H1 (cell line): ENCODE measurements around the gene NXPH4. TPM values are rescaled to one million over a fixed set of nuclear protein-coding genes. Genes with fewer than 3 reads are reported as not detected.

ENCODE experiments used
- CTCF ChIA-PET: fragments of 300-600 bp; sonication (Branson Sonifier 250); formaldehyde crosslinking; loops from one replicate; lab custom pipeline; 2021; ENCODE audit not compliant: partially characterized antibody; lab: Charles Lee
- POLR2A ChIA-PET: fragments of 300-600 bp; sonication (Branson Sonifier 250); formaldehyde crosslinking; loops from one replicate; lab custom pipeline; 2021; ENCODE audit warnings: inconsistent platforms; ENCODE audit not compliant: partially characterized antibody; lab: Charles Lee
- DNase-seq, 2 experiments: peaks; one replicate each; pipeline versions ENCODE4 v3.0.0 to v3.0.0-alpha.2; 2010 to 2022; ENCODE audit warnings: low spot score in 2 of 2, low read depth in 1 of 2, mixed read lengths in 1 of 2
- FAIRE-seq: peaks from 2 replicates; lab custom pipeline; 2011; peaks lifted over from hg19 to GRCh38; lab: Jason Lieb, UNC
- H2AFZ ChIP-seq: 2 replicates; pipeline ENCODE4 v1.8.1; 2012; ENCODE audit warnings: low read length, inconsistent platforms
- H2AK5ac ChIP-seq: 2 replicates; pipeline ENCODE4 v1.6.1; 2013; ENCODE audit warnings: low read depth, low read length
- H2BK120ac ChIP-seq: replicated peaks from 2 replicates; pipeline ENCODE3; 2013; ENCODE audit warnings: low read depth, low read length, inconsistent platforms
- H2BK12ac ChIP-seq: 2 replicates; pipeline ENCODE4 v1.6.1; 2013; ENCODE audit warnings: low read depth, low read length
- H2BK15ac ChIP-seq: 2 replicates; pipeline ENCODE4 v1.6.1; 2013; ENCODE audit warnings: low read length
- H2BK20ac ChIP-seq: 2 replicates; pipeline ENCODE4 v1.6.1; 2013; ENCODE audit warnings: low read length
- H2BK5ac ChIP-seq: 2 replicates; pipeline ENCODE4 v1.6.1; 2013; ENCODE audit warnings: low read depth, low read length
- H3K14ac ChIP-seq: 2 replicates; pipeline ENCODE4 v1.6.1; 2013; ENCODE audit warnings: inconsistent platforms; ENCODE audit not compliant: insufficient read length
- H3K18ac ChIP-seq: 2 replicates; pipeline ENCODE4 v1.6.1; 2013; ENCODE audit warnings: low read length; ENCODE audit errors: extremely low read depth
- H3K23ac ChIP-seq: 2 replicates; pipeline ENCODE4 v1.6.1; 2013; ENCODE audit warnings: inconsistent platforms; ENCODE audit not compliant: insufficient read length
- H3K23me2 ChIP-seq: 2 replicates; pipeline ENCODE4 v1.6.1; 2013; ENCODE audit warnings: low read depth, low read length
- H3K27ac ChIP-seq: 2 replicates; pipeline ENCODE4 v1.6.1; 2011; ENCODE audit warnings: low read depth, low read length, inconsistent platforms
- H3K27me3 ChIP-seq, 4 experiments: replicated peaks in 1 of 4; 1 replicate in 1 of 4; 2 replicates in 3 of 4; pipeline versions ENCODE4 v1.6.1 to v1.8.1; 2011 to 2013; ENCODE audit warnings: low read length in 3 of 4, mild to moderate bottlenecking in 3 of 4, inconsistent platforms in 2 of 4, mixed read lengths in 2 of 4, moderate library complexity in 1 of 4; ENCODE audit not compliant: control insufficient read depth in 3 of 4, insufficient read depth in 3 of 4; ENCODE audit errors: extremely low read depth in 1 of 4
- H3K36me3 ChIP-seq, 4 experiments: 2 replicates each; pipeline versions ENCODE4 v1.6.1 to v1.8.1; 2011 to 2013; ENCODE audit warnings: mild to moderate bottlenecking in 4 of 4, low read length in 3 of 4, moderate library complexity in 2 of 4, control low read depth in 1 of 4, inconsistent platforms in 1 of 4; ENCODE audit not compliant: insufficient read depth in 4 of 4, control insufficient read depth in 2 of 4
- H3K4ac ChIP-seq: replicated peaks from 2 replicates; pipeline ENCODE3; 2013; ENCODE audit warnings: low read length, low read depth, mixed read lengths, inconsistent platforms; ENCODE audit not compliant: insufficient read length
- H3K4me1 ChIP-seq, 4 experiments: replicated peaks in 1 of 4; 1 replicate in 1 of 4; 2 replicates in 3 of 4; pipeline versions ENCODE4 v1.6.1 to v1.8.1; 2011 to 2013; ENCODE audit warnings: low read length in 3 of 4, inconsistent platforms in 2 of 4, mixed read lengths in 1 of 4; ENCODE audit not compliant: insufficient read depth in 4 of 4, control insufficient read depth in 3 of 4
- H3K4me2 ChIP-seq, 2 experiments: 2 replicates each; pipeline versions ENCODE4 v1.6.1 to v1.8.1; 2011 to 2013; ENCODE audit warnings: low read depth in 2 of 2, low read length in 2 of 2, control low read depth in 1 of 2, inconsistent platforms in 1 of 2, mild to moderate bottlenecking in 1 of 2; ENCODE audit not compliant: insufficient read depth in 1 of 2
- H3K4me3 ChIP-seq, 4 experiments: fragments of 200-600, 300-600 bp in 1 of 4; sonication (generic), shearing (Covaris generic), sonication (Bioruptor Twin) in 1 of 4; 2 replicates each; pipeline versions ENCODE4 v1.5.1 to v1.8.1; 2011 to 2016; ENCODE audit warnings: low read length in 4 of 4, low read depth in 3 of 4, control low read depth in 2 of 4, inconsistent platforms in 2 of 4, mild to moderate bottlenecking in 2 of 4, mixed read lengths in 1 of 4, moderate library complexity in 1 of 4; ENCODE audit not compliant: insufficient read depth in 2 of 4; ENCODE audit errors: extremely low read depth in 1 of 4
- H3K56ac ChIP-seq: replicated peaks from 2 replicates; pipeline ENCODE3; 2013; ENCODE audit warnings: low read depth, mild to moderate bottlenecking, mixed read lengths, low read length, inconsistent platforms; ENCODE audit not compliant: insufficient read length
- H3K79me1 ChIP-seq: 2 replicates; pipeline ENCODE4 v1.6.1; 2013; ENCODE audit warnings: low read depth, low read length, control low read depth
- H3K79me2 ChIP-seq, 2 experiments: 2 replicates each; pipeline versions ENCODE4 v1.6.1 to v1.8.1; 2012 to 2013; ENCODE audit warnings: low read length in 2 of 2, mild to moderate bottlenecking in 2 of 2, inconsistent platforms in 1 of 2; ENCODE audit not compliant: insufficient read depth in 2 of 2, control insufficient read depth in 1 of 2
- H3K9ac ChIP-seq, 4 experiments: replicated peaks in 1 of 4; 1 replicate in 1 of 4; 2 replicates in 3 of 4; pipeline versions ENCODE4 v1.6.1 to v1.8.1; 2011 to 2013; ENCODE audit warnings: low read depth in 3 of 4, low read length in 3 of 4, control low read depth in 2 of 4, mild to moderate bottlenecking in 2 of 4, moderate library complexity in 2 of 4, inconsistent platforms in 1 of 4; ENCODE audit errors: extremely low read depth in 1 of 4
- H3K9me3 ChIP-seq, 2 experiments: 2 replicates each; pipeline versions ENCODE4 v1.6.1 to v1.8.1; 2012 to 2013; ENCODE audit warnings: mild to moderate bottlenecking in 2 of 2, moderate library complexity in 2 of 2, control low read depth in 1 of 2, inconsistent platforms in 1 of 2, low read depth in 1 of 2, low read length in 1 of 2, mixed read lengths in 1 of 2; ENCODE audit not compliant: insufficient read depth in 2 of 2
- H4K20me1 ChIP-seq, 2 experiments: replicated peaks in 1 of 2; 2 replicates each; pipeline versions ENCODE3 to v1.8.1; 2011 to 2013; ENCODE audit warnings: inconsistent platforms in 2 of 2, low read length in 2 of 2, mild to moderate bottlenecking in 1 of 2; ENCODE audit not compliant: insufficient read depth in 2 of 2, control insufficient read depth in 1 of 2
- H4K5ac ChIP-seq: 2 replicates; pipeline ENCODE4 v1.6.1; 2013; ENCODE audit warnings: low read length, low read depth, mixed read lengths, inconsistent platforms; ENCODE audit not compliant: insufficient read length
- H4K8ac ChIP-seq: 2 replicates; pipeline ENCODE4 v1.8.0; 2013; ENCODE audit warnings: mild to moderate bottlenecking, moderate library complexity, low read length, inconsistent platforms; ENCODE audit not compliant: insufficient read depth; ENCODE audit errors: extremely low read depth
- H4K91ac ChIP-seq: replicated peaks from 2 replicates; pipeline ENCODE3; 2013; ENCODE audit warnings: low read length, mixed read lengths, inconsistent platforms; ENCODE audit not compliant: insufficient read length
- BACH1 ChIP-seq: IDR thresholded peaks from 2 replicates; pipeline ENCODE4 v1.6.1; 2012; ENCODE audit warnings: low read length, improper control_type of control experiment
- CTCF ChIP-seq, 3 experiments: IDR thresholded peaks; 1 replicate in 2 of 3; 2 replicates in 1 of 3; pipeline versions ENCODE4 v1.5.1 to v1.6.1; 2011; ENCODE audit warnings: low read length in 3 of 3, mild to moderate bottlenecking in 3 of 3, inconsistent platforms in 2 of 3, low read depth in 1 of 3, moderate library complexity in 1 of 3; ENCODE audit not compliant: insufficient read depth in 1 of 3; ENCODE audit errors: control extremely low read depth in 1 of 3
- JUND ChIP-seq: IDR thresholded peaks from 2 replicates; pipeline ENCODE4 v1.6.1; 2011; ENCODE audit warnings: mild to moderate bottlenecking, improper control_type of control experiment, low read length
- NANOG ChIP-seq: IDR thresholded peaks from 2 replicates; pipeline ENCODE4 v1.6.1; 2011; ENCODE audit warnings: low read length, low read depth, mild to moderate bottlenecking, inconsistent platforms; ENCODE audit not compliant: insufficient read depth, poor library complexity, severe bottlenecking
- RFX5 ChIP-seq: IDR thresholded peaks from 2 replicates; pipeline ENCODE4 v1.6.1; 2011; ENCODE audit warnings: low read depth, low read length, improper control_type of control experiment, borderline replicate concordance
- TCF12 ChIP-seq: IDR thresholded peaks from 2 replicates; pipeline ENCODE4 v1.6.1; 2011; ENCODE audit warnings: low read depth, mild to moderate bottlenecking, low read length
- TEAD4 ChIP-seq: IDR thresholded peaks from 2 replicates; pipeline ENCODE4 v1.6.1; 2012; ENCODE audit warnings: low read depth, low read length, inconsistent platforms, mixed read lengths
- USF2 ChIP-seq: IDR thresholded peaks from 2 replicates; pipeline ENCODE4 v1.6.1; 2011; ENCODE audit warnings: low read length, improper control_type of control experiment
- WGBS, 2 experiments: shearing (Covaris generic) in 1 of 2; methylation state at CpG; one replicate each; pipeline versions ENCODE4 v1.1.6 to v1.1.7; 2013 to 2015; ENCODE audit warnings: low lambda C conversion rate in 2 of 2, mixed read lengths in 2 of 2, inconsistent platforms in 1 of 2, low coverage in 1 of 2, missing lambda C conversion rate in 1 of 2; ENCODE audit not compliant: insufficient replicate concordance in 2 of 2, insufficient coverage in 1 of 2, insufficient read length in 1 of 2; ENCODE audit errors: extremely low coverage in 1 of 2, missing lambda C conversion rate in 1 of 2; 5-methylcytosine and 5-hydroxymethylcytosine counted together
- polyA plus RNA-seq, 7 experiments: library from polyadenylated mRNA; depleted of rRNA in 3 of 7; stranded (reverse) in 5 of 7; unstranded in 2 of 7; fragments of >200 nt in 5 of 7; fragments of 200-250 nt in 2 of 7; gene quantifications; 1 replicate in 5 of 7; 2 replicates in 1 of 7; 4 replicates in 1 of 7; pipeline versions ENCODE4 v1.2.1 to v1.2.3, GENCODE V29; 2011 to 2013; ENCODE audit warnings: missing spikeins in 2 of 7, mixed read lengths in 2 of 7
- total RNA-seq: library from RNA; stranded (reverse); fragmentation: NEBNext Ultra II Directional; extraction: Animal tissue kit (Norgen Biotek cat#: 25700); gene quantifications from 2 replicates; pipeline ENCODE4 v1.2.1, GENCODE V29; 2021

NXPH4 gene
- total and polyA plus RNA-seq, 2 of the 8 experiments (the other 6 are each of a cell fraction or from before 2014, with no cell fraction given): 0.92 to 1.7 TPM

GRCh38 chr12:57183939-57184725, 32.5 kb upstream of the NXPH4 start:
- Histone ChIP-seq H3K23me2 (no peaks in the 10 kb centered on the region), H4K91ac (no peak overlapping the region), H3K36me3 (peaks cover 43 to 77% (median 75%) of the 10 kb centered on the region in 4 experiments), H3K79me2 (no peaks in the 10 kb centered on the region), H3K9me3 (no peaks in the 10 kb centered on the region), H3K23ac (no peak overlapping the region), H2BK12ac (no peak overlapping the region), H2BK5ac (no peak overlapping the region), H2AFZ (no peak overlapping the region), H3K27me3 (no peaks in the 10 kb centered on the region), H3K9ac (no peak overlapping the region), H2AK5ac (no peak overlapping the region), H3K56ac (no peak overlapping the region), H3K18ac (no peak overlapping the region), H3K79me1 (no peaks in the 10 kb centered on the region), H3K14ac (no peak overlapping the region), H3K27ac (no peak overlapping the region), H2BK20ac (no peak overlapping the region), H3K4me2 (no peak overlapping the region), H3K4me3 (no peak overlapping the region), H4K20me1 (peaks cover 9 to 18% of the 10 kb centered on the region in 2 experiments), H2BK120ac (no peak overlapping the region), H4K5ac (no peak overlapping the region), H3K4ac (no peak overlapping the region), H3K4me1 (no peaks in the 10 kb centered on the region; a peak in 1 of 7 replicates), H4K8ac (0 out of 2 replicates have a peak overlapping the region, but pooled peaks have one; percentile 11), H2BK15ac (no peak overlapping the region)
- FAIRE-seq (no peak), DNase-seq (no peak)
- POLR2A ChIA-PET: interaction anchor here (0.7 to 11.0 kb wide), 11 partner anchors 12 to 73 kb away, joined by 3 to 91 read pairs (median 4); partner anchors contain the start of genes SHMT2 and STAT6
- CTCF ChIA-PET: interaction anchor here (0.5 to 21.9 kb wide), 19 partner anchors 4 to 509 kb away, joined by 3 to 389 read pairs (median 6); partner anchors contain the start of genes LRP1, LRP1-AS and STAT6
- WGBS, 2 experiments: 95% methylated on average over 22 of the region's 22 CpGs; no CpG with 5 or more reads in 1 of the 2 experiments
- TF ChIP-seq USF2 (no peak), JUND (no peak), TEAD4 (no peak), TCF12 (no peak), NANOG (no peak), RFX5 (no peak), BACH1 (no peak), CTCF (IDR thresholded peaks at IDR 0.05; ENCODE audit: control extremely low read depth in 1 of 3, insufficient read depth in 1 of 3, low read depth in 1 of 3, low read length in 3 of 3) (no peak)
